Caco-2 (cell line): Measurements from ENCODE around the gene FOXF2. TPM values are rescaled to one million over a fixed set of nuclear protein-coding genes. Genes with fewer than 3 reads are reported as not detected.

Source experiments
- BruUV-seq: library from RNA; stranded (reverse); fragments of 400-500 nt; replicated peaks from 2 replicates; lab custom pipeline; 2021; lab: Mats Ljungman, UMichigan
- CTCF ChIA-PET: fragments of 300-600 bp; sonication (Branson Sonifier 250); formaldehyde crosslinking; loops from one replicate; lab custom pipeline; 2022; ENCODE audit warnings: antibody characterized with exemption; lab: Charles Lee
- POLR2A ChIA-PET: fragments of 300-600 bp; sonication (Branson Sonifier 250); formaldehyde crosslinking; loops from one replicate; lab custom pipeline; 2022; ENCODE audit warnings: antibody characterized with exemption; lab: Charles Lee
- DNase-seq, 2 experiments: peaks; one replicate each; pipeline versions ENCODE4 v3.0.0 to v3.0.0-alpha.2; 2020 to 2022
- H3K27me3 ChIP-seq: replicated peaks from 2 replicates; pipeline ENCODE4 v1.6.0; 2011; ENCODE audit warnings: low read length; ENCODE audit not compliant: control insufficient read depth, insufficient read depth
- H3K36me3 ChIP-seq: 2 replicates; pipeline ENCODE4 v1.5.1; 2011; ENCODE audit warnings: low read length; ENCODE audit not compliant: control insufficient read depth, insufficient read depth
- H3K4me1 ChIP-seq: fragments of 250-450 bp; sonication (Bioruptor Pico); 2 replicates; pipeline ENCODE4 v1.5.1; 2020; ENCODE audit warnings: mild to moderate bottlenecking
- H3K4me3 ChIP-seq: 2 replicates; pipeline ENCODE4 v1.5.1; 2011; ENCODE audit warnings: low read depth, mild to moderate bottlenecking, control low read depth, low read length
- H3K9me3 ChIP-seq: fragments of 250-450 bp; sonication (Bioruptor Pico); 2 replicates; pipeline ENCODE4 v1.5.1; 2020; ENCODE audit warnings: mild to moderate bottlenecking, moderate library complexity
- H3K27ac Mint-ChIP-seq: one replicate; pipeline ENCODE4 v1.8.0; 2022; ENCODE audit warnings: mixed read lengths; ENCODE audit not compliant: unreplicated experiment
- H3K27me3 Mint-ChIP-seq: one replicate; pipeline ENCODE4 v1.8.0; 2022; ENCODE audit warnings: mixed read lengths; ENCODE audit not compliant: insufficient read depth, unreplicated experiment
- H3K36me3 Mint-ChIP-seq: one replicate; pipeline ENCODE4 v1.8.0; 2022; ENCODE audit warnings: mild to moderate bottlenecking, mixed read lengths; ENCODE audit not compliant: insufficient read depth, unreplicated experiment
- H3K4me1 Mint-ChIP-seq: one replicate; pipeline ENCODE4 v1.8.0; 2022; ENCODE audit warnings: low read depth, mixed read lengths; ENCODE audit not compliant: unreplicated experiment
- H3K4me3 Mint-ChIP-seq: one replicate; pipeline ENCODE4 v1.8.0; 2022; ENCODE audit warnings: mild to moderate bottlenecking, moderate library complexity, mixed read lengths; ENCODE audit not compliant: unreplicated experiment
- H3K9me3 Mint-ChIP-seq: one replicate; pipeline ENCODE4 v1.8.0; 2022; ENCODE audit warnings: mixed read lengths; ENCODE audit not compliant: unreplicated experiment
- intact Hi-C: fragments of 100-400 bp; cut with micrococcal nuclease; formaldehyde crosslinking; loops from one replicate; pipeline ENCODE4 v1.10.0; 2022; ENCODE audit not compliant: unreplicated experiment
- total RNA-seq: library from RNA; stranded (reverse); gene quantifications from 2 replicates; pipeline ENCODE4 v1.2.3, GENCODE V29; 2022
- TF ChIP-seq, protein P1 (sequence below), 2 experiments: fragments of 200-600 bp in 1 of 2; IDR thresholded peaks; 1 replicate in 1 of 2; 2 replicates in 1 of 2; pipeline versions ENCODE4 v1.5.1 to v1.8.0; 2011 to 2022; ENCODE audit warnings: antibody characterized with exemption in 1 of 2, control low read depth in 1 of 2, inconsistent platforms in 1 of 2, low read depth in 1 of 2, low read length in 1 of 2, mild to moderate bottlenecking in 1 of 2, moderate library complexity in 1 of 2; ENCODE audit not compliant: insufficient read depth in 1 of 2, severe bottlenecking in 1 of 2, unreplicated experiment in 1 of 2

Gene FOXF2
- total RNA-seq, 1 experiment from 2014 or later: 0.88 TPM

DNA sequence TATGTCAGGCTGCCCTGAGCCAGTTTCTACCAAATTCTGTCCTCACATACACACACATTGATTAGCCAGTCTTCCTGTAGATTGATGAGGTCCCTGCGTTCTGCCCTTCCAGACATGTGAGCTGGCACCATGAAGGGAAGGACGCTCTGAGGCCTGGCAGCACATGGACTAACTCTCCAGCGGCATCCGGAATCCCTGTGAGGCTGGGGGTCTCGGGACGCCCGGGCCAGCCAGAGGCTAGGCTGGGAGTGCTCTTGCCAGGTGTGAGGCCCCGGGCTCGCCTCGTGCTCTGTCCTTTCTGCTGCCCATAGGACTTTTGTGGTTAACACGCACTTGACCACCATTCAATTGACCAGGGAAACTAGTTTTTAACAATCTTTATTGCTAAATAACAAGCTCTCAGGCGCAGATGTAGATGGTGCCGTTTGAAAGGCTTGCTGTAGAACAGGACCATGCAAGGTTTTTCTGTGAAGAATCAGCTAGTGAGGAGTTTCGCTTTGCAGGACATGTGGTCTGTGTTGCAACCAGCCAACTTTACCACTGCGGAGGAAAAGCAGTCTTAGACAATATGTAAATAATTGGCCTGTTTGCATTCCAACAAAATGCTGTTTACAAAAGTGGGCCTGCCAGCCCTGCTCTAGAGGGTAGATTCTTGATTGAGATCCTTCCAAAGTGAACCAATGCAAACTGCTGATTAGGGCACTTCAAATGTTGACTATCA, 29.3 kb downstream of the FOXF2 start:
- Mint-ChIP-seq H3K27me3 (no peaks in the 10 kb centered on the region), H3K27ac (no peak overlapping the region), H3K9me3 (peaks cover 9% of the 10 kb centered on the region), H3K4me3 (no peak overlapping the region), H3K36me3 (no peaks in the 10 kb centered on the region), H3K4me1 (no peaks in the 10 kb centered on the region)
- TF ChIP-seq, protein P1, sequence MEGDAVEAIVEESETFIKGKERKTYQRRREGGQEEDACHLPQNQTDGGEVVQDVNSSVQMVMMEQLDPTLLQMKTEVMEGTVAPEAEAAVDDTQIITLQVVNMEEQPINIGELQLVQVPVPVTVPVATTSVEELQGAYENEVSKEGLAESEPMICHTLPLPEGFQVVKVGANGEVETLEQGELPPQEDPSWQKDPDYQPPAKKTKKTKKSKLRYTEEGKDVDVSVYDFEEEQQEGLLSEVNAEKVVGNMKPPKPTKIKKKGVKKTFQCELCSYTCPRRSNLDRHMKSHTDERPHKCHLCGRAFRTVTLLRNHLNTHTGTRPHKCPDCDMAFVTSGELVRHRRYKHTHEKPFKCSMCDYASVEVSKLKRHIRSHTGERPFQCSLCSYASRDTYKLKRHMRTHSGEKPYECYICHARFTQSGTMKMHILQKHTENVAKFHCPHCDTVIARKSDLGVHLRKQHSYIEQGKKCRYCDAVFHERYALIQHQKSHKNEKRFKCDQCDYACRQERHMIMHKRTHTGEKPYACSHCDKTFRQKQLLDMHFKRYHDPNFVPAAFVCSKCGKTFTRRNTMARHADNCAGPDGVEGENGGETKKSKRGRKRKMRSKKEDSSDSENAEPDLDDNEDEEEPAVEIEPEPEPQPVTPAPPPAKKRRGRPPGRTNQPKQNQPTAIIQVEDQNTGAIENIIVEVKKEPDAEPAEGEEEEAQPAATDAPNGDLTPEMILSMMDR (IDR thresholded peaks at IDR 0.05; ENCODE audit: insufficient read depth in 1 of 2, low read depth in 1 of 2, low read length in 1 of 2, severe bottlenecking in 1 of 2, unreplicated experiment in 1 of 2): no peak
- Histone ChIP-seq H3K4me1 (no peaks in the 10 kb centered on the region), H3K4me3 (no peak overlapping the region), H3K9me3 (peaks cover 11% of the 10 kb centered on the region; the same call in 1 of the 2 replicates), H3K36me3 (no peaks in the 10 kb centered on the region), H3K27me3 (no peaks in the 10 kb centered on the region)
- DNase-seq: no peak
- no TSS peak for BruUV-seq
- CTCF ChIA-PET: no interaction called here
- intact Hi-C loops: no loop called here
- POLR2A ChIA-PET: no interaction called here

DNA sequence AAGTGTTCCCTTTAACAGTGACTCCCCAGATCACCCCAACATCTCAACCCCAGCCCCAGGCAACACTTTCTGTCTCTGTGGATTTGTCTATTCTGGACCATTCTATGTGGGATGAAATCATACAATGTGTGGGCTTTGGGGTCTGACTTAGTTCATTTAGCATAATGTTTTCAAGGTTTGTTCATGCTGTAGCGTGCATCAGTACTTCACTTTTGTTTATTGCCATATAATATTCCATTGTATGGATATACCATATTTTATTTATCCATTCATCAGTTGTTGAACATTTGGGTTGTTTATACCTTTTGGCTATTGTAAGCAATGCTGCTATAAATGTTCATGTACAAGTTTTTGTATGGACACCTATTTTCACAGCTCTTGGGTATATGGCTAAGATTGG, 31.0 kb downstream of the FOXF2 start:
- Mint-ChIP-seq H3K4me1 (no peaks in the 10 kb centered on the region), H3K27me3 (peaks cover 3% of the 10 kb centered on the region), H3K36me3 (no peaks in the 10 kb centered on the region), H3K9me3 (peaks cover 9% of the 10 kb centered on the region), H3K4me3 (no peak overlapping the region), H3K27ac (no peak overlapping the region)
- intact Hi-C loops: no loop called here
- no TSS peak for BruUV-seq
- ChIA-PET POLR2A (no interaction called here), CTCF (no interaction called here)
- Histone ChIP-seq H3K9me3 (peaks cover 11% of the 10 kb centered on the region; the same call in 1 of the 2 replicates), H3K27me3 (no peaks in the 10 kb centered on the region), H3K4me3 (no peak overlapping the region), H3K4me1 (no peaks in the 10 kb centered on the region), H3K36me3 (no peaks in the 10 kb centered on the region)
- no peak for DNase-seq
- TF ChIP-seq, protein P1 (IDR thresholded peaks at IDR 0.05; ENCODE audit: insufficient read depth in 1 of 2, low read depth in 1 of 2, low read length in 1 of 2, severe bottlenecking in 1 of 2, unreplicated experiment in 1 of 2): no peak

DNA sequence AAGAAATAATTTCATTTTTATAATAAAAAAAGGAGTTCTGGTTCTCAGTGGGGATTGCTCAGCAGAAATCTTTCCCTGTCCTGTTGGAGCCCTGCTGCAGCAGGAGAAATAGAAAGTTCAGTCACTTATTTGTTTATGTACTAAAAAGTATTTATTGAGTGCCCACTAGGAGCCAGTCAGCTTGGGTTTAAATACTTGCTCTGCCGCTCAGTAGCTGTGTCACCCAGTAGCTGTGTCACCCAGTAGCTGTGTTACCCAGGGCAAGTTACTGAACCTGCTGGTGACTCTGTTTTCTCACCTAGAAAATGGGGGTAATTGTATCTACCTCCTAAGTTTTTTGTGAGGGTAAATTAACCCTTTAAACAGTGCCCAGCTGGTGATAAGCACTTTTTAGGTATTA, 32.9 kb downstream of the FOXF2 start:
- intact Hi-C loops: no loop called here
- Mint-ChIP-seq H3K27ac (no peak overlapping the region), H3K4me3 (no peak overlapping the region), H3K9me3 (peaks cover 9% of the 10 kb centered on the region), H3K36me3 (no peaks in the 10 kb centered on the region), H3K27me3 (peaks cover 3% of the 10 kb centered on the region), H3K4me1 (no peaks in the 10 kb centered on the region)
- ChIA-PET POLR2A (no interaction called here), CTCF (interaction anchor here (0.7 to 1.6 kb wide), 3 partner anchors 14 to 161 kb away, joined by 3 read pairs; no protein-coding TSS in a partner anchor)
- H3K36me3 ChIP-seq: no peaks in the 10 kb centered on the region
- no peak overlapping the region for H3K4me3 ChIP-seq
- H3K27me3 ChIP-seq: no peaks in the 10 kb centered on the region
- no peak for DNase-seq
- no peaks in the 10 kb centered on the region for H3K4me1 ChIP-seq
- H3K9me3 ChIP-seq: peaks cover 11% of the 10 kb centered on the region; the same call in 1 of the 2 replicates
- TF ChIP-seq, protein P1 (IDR thresholded peaks at IDR 0.05; ENCODE audit: insufficient read depth in 1 of 2, low read depth in 1 of 2, low read length in 1 of 2, severe bottlenecking in 1 of 2, unreplicated experiment in 1 of 2): no peak
- no TSS peak for BruUV-seq
